GM19351 (cell line): ENCODE data around the gene MATN1.

Experiments used
- ATAC-seq: cut with Tn5 transposase; IDR thresholded peaks from one replicate; pipeline ENCODE4 v1.9.1; 2021; ENCODE audit warnings: mild to moderate bottlenecking, moderate library complexity; ENCODE audit not compliant: unreplicated experiment

Gene MATN1

DNA sequence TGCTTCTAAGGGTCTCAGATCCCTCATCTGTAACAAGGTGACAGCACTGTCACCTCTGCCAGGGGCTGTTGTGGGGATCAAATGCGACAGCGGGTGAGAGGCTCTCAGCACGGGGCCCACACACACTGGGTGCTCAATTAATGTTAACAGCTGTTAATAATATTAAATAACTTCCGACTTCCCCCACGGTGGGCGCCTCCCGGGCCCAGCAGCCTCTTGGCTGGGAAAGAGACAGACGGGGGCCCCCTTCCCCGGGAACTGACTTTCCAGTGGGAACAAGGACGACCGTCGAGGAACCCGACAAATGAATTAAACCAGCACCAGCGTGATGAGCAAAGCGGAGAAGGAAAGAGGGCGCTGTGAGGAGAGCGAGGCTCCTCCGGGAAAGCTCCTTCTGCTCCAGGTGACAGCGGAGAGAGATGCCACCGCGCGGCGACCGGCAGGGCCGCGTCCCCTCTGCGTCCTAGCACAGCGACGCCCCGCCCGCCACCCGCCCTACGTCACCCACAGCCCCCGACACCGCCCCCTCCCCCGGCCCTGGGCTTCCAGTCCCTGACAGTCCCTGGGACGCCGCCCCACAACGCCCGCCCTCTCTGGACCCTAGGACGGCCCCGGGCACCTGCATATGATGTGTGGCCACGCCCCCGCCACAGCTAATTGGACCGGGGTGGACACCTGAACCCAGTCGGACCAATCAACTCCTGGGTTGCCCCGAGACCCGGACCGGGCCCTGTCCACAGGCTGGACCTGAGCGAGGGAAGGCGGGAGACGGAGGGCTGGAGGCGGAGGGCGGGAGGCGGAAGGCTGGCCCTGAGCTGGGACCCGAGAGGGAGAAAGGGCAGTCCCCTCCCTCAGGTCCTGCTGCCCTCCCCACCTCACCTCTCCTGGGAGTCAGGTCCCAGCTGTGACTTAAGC, 38.2 kb downstream of the MATN1 start:
- ATAC-seq: no peak

DNA sequence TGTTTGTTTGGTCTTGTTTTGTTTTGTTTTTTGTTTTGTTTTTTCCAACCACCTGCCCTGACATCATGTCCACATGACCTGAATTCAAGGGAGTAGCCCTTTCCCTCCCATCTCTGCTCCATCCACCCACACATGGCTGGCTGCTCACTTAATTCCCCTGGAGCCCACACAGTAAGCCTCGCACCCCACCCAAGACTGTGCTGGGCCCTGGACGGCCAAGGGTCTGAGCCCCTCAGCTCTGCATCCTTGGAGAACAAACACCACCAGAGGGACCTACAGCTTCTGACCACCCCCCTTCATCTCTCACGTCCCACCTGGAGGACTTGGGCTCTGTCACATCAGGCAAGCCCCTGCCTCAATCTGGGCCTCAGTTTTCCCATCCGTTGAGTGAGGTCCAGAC, 39.1 kb downstream of the MATN1 start:
- ATAC-seq: no peak

DNA sequence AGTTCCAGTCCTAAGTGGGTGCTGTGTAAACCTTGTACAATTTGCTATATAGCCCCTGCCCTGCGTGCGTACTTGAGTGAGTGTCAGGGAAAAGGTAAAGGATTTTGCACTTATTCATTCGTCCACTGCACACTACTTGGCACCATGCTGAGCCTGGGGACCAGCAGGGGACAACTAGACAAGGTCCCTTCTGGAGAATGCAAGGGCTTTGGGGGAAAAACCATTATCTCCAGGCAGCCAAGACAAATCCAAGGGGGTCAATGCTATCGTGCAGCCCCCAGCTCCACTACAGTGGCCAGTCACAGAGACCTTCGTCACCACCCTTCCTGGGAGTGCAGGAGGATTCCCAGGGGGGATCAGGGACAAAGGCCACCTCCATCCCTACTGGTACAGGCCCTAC, 39.7 kb downstream of the MATN1 start:
- ATAC-seq: no peak

DNA sequence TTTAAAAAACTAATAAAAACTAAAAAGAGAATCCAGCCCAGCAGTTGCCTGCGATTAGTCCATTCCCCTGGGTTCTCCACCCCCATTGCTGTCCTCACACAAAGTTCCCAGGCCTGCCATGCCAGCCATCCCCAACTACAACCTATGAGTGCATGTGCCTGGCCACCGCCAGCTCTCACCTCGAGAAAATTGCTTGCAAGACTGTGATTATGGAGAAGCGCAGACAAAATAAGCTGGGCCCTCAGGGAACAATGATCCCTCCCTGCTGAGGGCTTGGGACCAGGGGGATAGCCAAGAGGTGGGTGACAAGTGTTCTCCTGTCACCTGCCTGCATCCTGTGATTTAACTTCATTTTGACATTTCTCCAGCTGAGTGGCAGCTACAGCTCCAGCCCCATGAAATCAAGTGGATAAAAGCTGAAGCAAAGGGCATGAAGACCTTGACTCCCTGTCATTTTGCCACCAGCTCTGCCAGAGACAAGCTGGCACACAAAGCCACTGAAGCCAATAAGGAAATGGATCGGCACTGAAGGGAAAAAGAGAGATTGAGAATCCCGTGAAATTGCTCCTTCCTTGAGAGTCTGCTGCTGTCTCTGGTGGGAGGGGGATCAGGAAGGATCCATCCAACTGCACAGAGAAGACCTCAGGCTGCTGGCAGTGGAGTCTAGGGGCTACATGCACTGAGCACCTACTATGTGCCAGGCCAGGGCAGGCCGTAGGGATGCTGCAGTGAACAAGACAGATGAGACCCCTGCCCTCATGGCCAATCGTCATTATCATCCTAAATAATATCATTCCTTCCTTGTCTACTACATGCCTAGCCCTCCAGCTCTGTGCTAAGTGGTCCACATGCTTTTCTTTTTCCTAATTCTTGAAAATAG, 40.7 kb downstream of the MATN1 start:
- ATAC-seq: no peak

DNA sequence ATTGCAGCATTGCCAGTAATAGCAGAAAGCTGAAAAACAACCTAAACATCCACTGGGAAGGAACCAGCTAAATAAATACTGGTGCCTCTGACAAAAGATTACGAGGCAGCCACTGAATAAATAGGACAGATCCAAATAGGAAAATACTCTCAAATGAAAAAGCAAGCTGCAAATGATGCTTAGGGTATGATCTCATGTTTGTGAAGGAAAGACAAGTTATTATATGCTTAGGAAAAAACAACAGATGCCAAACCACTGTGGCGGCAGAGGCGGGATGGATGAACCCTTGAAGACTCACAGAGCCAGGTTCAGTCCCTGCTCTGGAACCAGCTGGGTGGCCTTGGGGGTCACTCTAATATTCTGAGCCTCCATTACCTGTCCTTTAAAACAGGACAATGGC, 41.6 kb downstream of the MATN1 start:
- ATAC-seq: no peak

DNA sequence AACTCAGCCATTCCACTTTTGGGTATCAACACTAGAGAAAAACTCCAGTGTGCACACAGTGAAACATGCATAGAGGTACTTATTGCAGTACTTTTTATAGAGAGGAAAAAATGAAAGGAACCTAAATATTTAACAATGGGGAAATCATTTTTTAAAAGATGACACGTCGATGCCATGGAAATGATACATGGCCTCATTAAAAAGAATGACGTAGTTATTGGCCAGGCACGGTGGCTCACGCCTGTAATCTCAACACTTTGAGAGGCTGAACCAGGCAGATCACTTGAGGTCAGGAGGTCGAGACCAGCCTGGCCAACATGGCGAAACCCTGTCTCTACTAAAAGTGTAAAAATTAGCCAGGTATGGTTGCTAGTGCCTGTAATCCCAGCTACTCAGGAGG, 42.5 kb downstream of the MATN1 start:
- no peak for ATAC-seq

DNA sequence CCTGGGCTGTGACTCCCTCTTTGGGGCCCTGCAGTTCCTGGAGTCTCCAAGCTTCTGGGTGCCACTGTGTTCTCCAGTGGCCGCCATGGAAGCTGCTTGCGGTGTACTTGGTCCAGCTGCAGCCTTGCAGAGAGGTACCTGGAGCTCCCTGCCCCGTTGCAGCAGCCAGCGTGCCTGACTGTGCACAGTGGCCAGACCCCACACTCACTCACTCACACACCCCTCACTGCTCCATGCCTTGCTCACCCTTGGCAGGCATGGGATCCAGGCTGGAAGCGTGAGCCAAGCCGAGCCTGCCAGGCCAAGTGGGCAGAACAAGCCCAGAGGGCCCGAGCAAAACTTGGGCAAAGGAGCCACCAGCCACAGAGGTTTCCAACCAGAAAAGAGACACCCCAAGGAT, 43.0 kb downstream of the MATN1 start:
- ATAC-seq: no peak

DNA sequence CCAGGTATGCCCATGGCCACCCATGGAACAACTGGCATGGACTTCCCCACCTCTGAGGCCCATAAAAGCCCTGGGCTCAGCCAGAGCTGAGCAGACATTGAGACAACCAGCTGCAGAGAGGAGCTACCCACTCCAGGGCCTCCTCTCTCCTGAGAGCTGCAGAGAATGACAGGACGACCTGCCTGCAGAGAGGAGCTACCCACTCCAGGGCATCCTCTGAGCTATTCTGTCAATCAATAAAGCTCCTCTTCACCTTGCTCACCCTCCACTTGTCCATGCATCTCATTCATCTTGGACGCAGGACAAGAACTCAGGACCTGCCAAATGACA, 43.4 kb downstream of the MATN1 start:
- ATAC-seq: no peak

DNA sequence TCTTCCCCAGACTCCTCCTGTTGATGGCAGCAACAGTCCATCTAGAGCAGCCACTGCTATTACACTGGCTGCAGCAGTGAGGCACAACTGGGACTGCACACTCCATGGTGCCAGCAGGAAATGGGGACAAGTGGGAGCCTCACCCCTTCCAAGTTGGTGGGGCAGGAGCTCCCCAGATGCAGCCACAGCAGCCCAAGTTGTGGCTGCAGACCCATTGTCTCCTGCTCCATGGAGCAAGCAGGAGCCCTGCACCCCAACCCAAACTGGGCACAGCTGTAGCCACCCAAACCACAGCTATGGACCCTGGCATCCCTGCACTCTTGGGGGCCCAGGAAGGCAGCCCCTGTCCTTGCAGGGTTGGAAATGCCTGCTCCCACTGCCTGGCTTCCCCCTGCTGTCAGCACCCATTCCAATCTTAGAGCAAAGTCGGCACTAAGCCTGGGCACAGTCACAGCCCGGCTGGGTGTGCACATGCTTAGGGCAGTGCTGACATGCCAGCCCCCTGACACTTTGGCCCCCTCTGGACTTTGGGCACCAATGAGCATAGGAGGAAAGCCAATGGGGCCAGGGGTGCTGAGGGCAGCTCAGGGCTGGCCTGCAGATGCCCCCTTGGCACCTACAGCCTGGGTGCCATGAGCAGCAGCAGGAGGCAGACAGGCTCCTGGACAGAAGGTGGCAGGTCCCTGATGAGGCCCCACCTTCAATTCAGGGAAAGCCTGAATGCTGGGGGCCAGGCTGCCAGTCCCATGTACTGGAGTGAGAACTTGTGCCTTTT, 44.0 kb downstream of the MATN1 start:
- no peak for ATAC-seq

DNA sequence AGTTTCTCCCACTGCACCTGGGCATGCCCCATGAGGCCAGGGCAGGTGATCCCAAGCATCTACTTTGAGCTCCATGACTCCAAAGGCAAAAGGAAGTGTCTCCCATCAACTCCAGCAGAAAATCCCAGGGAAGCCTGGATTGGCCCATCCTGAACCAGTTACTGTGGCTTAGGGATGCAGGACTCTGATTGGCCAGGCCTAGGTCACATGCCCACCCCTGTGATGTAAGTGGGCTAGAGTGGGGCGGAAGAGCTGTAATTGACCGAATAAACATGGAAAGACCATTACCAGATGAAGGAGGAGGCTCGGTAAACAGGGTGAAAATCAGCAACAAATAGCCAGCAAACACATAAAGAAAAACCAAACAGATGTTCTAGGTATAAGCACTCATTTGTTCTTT, 45.2 kb downstream of the MATN1 start:
- no peak for ATAC-seq

DNA sequence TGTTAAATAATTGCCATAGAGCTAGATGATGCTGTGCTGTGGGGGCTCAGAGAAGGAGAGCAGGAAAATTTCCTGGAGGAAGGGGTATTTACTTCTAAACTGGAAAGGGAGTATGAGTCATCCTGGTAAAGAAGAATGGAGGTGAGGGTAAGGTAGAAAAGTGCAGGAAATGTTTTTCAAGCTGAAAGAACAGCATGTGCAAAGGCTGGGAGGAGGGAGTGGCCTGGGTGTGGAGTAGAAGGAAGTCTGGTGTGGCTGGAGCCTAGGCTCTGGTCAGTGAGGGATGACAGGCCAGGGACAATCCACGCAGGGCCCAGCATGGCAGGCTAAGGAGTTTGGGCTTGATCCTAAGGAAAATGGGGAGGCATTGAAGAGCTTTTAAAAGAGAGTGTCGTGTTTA, 45.9 kb downstream of the MATN1 start:
- no peak for ATAC-seq

DNA sequence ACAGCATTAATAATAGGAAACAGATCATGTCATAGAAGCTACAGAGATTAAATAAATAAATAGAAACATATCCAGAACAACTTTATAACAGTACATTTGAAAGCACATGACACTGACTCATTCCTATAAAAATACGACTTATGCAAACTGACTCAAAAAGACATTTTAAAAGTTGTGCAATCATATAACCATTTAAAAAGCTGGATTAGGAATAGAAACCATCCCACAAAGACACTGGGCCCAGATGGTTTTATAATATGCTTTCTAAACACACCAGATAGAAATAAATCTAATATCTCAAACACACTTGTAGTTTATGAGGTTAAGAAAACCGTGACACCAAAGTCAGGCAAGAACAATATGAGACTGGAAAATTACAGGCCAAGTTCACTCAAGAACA, 47.6 kb downstream of the MATN1 start:
- ATAC-seq: no peak

DNA sequence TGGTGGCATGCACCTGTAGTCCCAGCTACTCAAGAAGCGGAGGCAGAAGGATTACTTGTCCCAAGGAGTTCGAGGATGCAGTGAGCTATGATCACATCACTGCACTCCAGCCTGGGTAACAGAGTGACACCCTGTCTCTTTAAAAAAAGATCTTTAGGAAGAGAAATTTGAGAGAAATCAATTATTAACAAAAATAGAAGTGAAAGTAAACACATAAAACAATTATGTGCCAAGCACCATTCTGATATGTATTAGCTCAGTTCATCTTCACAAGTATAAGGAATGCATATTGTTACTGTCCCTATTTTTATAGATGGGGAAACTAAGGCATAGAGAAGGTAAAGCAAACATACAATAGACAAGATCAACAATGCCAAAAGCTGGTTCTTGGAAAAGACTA, 48.1 kb downstream of the MATN1 start:
- ATAC-seq: no peak

DNA sequence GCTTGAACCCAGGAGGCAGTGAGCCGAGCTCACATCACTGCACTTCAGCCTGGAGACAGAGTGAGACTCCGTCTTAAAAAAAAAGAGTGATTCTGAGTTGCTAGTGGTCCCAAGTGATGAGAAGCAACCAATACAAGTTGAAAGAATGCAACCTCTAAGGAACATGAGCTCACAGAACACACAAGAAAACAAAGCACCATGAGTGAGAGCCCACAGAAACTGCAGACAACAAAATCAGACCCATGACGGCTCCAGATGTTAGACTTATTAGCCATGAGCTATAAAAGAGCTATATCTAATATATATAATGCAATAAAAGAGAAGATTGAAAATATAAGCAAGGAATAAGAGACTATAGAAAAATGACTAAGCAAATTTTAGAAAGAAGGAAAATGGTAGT, 50.0 kb downstream of the MATN1 start:
- no peak for ATAC-seq

DNA sequence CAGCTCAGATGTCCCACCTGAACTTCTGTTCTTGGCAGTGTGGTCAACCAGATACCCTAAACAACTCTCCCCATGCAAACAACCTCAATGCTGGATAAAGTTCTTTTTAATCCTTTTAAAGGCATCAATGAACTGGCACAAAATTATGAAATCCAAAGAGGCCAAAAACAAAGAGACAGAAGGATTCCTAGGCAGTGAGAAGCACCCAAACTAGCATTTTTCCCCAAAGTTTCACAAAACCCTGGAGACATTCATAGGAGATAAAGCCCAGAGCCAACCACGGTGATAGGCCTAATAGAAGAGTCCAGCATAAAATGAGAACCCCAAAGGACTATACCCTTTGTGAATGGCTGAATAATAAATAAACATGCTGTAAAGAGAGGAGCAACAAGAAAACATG, 50.7 kb downstream of the MATN1 start:
- ATAC-seq: no peak

DNA sequence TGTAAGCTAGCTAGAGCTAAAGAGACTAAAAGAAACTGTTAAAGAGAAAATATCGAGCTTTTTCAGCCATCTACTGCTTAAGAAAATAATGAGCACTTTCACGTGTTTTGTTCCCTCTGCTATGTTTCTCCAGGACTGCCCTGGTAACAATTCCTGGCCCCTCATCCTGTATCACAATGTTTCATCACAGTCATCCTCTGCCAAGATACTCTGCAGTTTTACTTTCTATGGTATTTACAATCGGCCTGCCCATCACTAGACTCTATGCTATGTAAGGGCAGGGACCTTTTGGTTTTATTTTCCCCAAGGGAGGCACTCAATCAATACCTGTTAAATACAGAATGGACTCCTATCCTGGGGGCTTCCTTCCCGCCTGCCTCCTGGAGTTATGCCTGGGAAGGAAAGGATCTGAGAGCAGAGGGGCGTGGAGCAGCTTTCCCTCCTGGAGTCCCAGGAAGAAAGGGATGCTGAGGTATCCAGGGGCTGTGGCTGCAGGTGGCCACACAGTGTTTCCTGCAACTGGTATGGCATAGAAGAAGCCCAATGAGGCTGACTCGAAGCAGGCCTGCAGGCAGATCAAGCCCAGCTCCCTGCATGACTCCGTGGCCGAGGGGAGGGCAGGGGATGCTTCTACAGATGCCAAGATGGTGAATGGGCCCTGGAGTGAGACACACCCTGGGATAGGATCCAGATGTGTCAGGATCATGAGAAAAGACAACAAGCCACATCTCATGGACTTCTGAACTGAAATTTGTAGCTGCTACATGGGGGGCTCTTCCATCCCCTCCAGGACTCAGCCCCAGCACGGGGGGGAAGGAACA, 52.9 kb downstream of the MATN1 start:
- ATAC-seq: no peak

DNA sequence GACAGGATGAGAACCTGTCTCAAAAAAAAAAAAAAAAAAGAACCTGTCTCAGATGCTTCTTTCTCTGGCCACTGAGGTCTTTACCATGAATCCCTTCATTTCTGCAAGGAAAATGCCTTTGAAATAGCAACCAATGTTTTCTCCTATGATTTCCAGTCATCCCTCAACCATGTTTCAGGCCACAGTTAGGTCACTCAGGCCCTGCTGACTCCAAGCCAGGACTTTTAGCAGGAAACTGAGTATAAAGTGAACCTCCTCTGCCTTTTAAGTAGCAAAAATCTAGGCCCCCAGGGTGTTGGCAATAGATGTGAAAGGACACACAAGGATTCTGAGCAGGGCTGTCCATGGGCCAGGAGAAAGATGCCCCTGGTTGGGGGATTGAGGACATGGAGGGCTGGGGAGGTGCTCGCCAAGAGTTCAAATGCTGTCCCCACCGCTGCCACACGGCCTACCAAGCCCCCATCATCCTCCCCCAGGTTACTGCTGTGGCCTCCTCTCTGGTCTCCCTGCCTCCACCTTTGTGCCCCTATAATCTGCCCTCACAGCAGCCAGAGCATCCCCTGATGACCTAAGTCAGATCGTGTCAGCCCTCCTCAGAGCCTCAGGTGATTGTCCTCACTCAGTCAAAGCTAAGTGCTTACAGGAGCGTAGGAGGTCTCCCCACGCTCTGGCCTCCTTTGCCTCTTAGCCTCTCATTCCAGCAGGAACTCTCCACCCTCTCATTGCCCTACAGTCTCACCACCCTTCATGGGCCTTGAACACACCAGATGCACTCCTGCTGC, 54.6 kb downstream of the MATN1 start:
- no peak for ATAC-seq

DNA sequence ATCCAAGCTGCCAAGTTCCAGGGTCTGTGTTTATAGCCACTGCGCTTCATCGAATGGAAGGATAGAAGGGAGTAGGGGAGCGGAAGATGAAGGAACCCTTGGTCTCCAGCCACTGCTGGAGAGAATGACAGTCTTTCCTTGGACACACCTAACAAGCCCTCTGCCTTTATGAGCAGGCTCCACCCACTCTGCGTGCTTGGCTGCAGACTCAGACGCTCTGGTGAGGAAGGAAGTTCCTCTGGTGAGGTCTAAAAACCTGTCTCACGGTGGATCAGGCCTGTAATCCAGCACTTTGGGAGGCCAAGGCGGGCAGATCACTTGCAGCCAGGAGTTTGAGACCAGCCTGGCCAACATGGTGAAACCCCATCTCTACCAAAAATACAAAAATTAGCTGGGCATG, 55.4 kb downstream of the MATN1 start:
- ATAC-seq: no peak

DNA sequence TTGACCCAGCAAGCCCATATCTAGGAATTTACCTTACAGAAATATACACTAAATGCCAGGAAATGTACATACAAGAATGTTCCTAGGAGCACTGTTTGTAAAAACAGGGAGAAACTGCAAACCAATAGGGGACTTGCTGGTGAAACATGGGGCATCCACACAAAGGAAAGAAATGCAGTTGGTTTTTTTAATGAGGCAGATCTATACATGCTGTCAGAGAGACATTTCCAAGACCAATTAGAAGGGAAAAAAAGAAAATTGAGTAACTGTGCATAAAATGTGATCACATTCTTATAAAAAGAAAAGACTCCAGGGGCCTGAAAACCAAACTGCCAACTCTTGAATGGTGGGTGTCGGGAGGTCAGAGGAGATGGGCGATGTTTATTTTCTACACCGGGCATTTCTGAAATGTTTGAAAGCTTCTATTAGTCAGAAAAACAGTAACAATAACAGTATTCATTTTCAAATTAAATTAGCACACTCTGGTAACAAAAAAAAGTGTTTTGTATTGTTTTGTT, 56.6 kb downstream of the MATN1 start:
- ATAC-seq: no peak
